PFSK-1 (cell line): ENCODE data around the gene ADAMTS13.

Source experiments
- FOXP2 ChIP-seq: optimal IDR thresholded peaks from 2 replicates; pipeline ENCODE3; 2011; ENCODE audit warnings: borderline replicate concordance, control low read depth, inconsistent platforms; ENCODE audit not compliant: insufficient read depth; ENCODE audit errors: extremely low read length, extremely low read depth
- POLR2AphosphoS5 ChIP-seq: IDR thresholded peaks from 2 replicates; pipeline ENCODE4 v1.6.1; 2012; ENCODE audit warnings: low read depth, mild to moderate bottlenecking, control low read depth, low read length, moderate library complexity
- REST ChIP-seq, 2 experiments: IDR thresholded peaks; 2 replicates each; pipeline versions ENCODE4 v1.6.1 to v1.8.0; 2011 to 2012; ENCODE audit warnings: low read depth in 2 of 2, low read length in 2 of 2, control low read depth in 1 of 2, inconsistent platforms in 1 of 2, mild to moderate bottlenecking in 1 of 2, moderate library complexity in 1 of 2; ENCODE audit not compliant: insufficient read depth in 1 of 2
- SIN3A ChIP-seq: IDR thresholded peaks from 2 replicates; pipeline ENCODE4 v1.6.1; 2012; ENCODE audit warnings: mild to moderate bottlenecking, low read length, moderate library complexity, borderline replicate concordance; ENCODE audit not compliant: insufficient read depth
- TAF1 ChIP-seq: IDR thresholded peaks from 2 replicates; pipeline ENCODE4 v1.6.1; 2012; ENCODE audit warnings: low read length, control low read depth, borderline replicate concordance; ENCODE audit not compliant: insufficient read depth

Gene ADAMTS13

GRCh38 chr9:133445293-133445969 lies 23.3 kb downstream of the ADAMTS13 start:
- TF ChIP-seq POLR2AphosphoS5: no peak
- no peak for TF ChIP-seq FOXP2
- TF ChIP-seq TAF1: no peak
- TF ChIP-seq REST (IDR thresholded peaks at IDR 0.05; ENCODE audit: insufficient read depth in 1 of 2, low read depth in 2 of 2, low read length in 2 of 2): no peak

- TF ChIP-seq TAF1: no peak
- TF ChIP-seq REST (IDR thresholded peaks at IDR 0.05; ENCODE audit: insufficient read depth in 1 of 2, low read depth in 2 of 2, low read length in 2 of 2): no peak
- TF ChIP-seq FOXP2: no peak
- no peak for TF ChIP-seq SIN3A
- TF ChIP-seq POLR2AphosphoS5: no peak
These were observed 26.4 kb downstream of the ADAMTS13 start for GRCh38 chr9:133448487-133448972.

- TF ChIP-seq FOXP2 (no peak), SIN3A (no peak), POLR2AphosphoS5 (no peak), TAF1 (no peak), REST (IDR thresholded peaks at IDR 0.05; ENCODE audit: insufficient read depth in 1 of 2, low read depth in 2 of 2, low read length in 2 of 2) (no peak)
These were observed 27.6 kb downstream of the ADAMTS13 start for GRCh38 chr9:133449760-133450159.

GRCh38 chr9:133452562-133452961 lies 30.4 kb downstream of the ADAMTS13 start:
- TF ChIP-seq POLR2AphosphoS5 (no peak), REST (IDR thresholded peaks at IDR 0.05; ENCODE audit: insufficient read depth in 1 of 2, low read depth in 2 of 2, low read length in 2 of 2) (no peak), SIN3A (no peak), FOXP2 (no peak), TAF1 (no peak)

GRCh38 chr9:133453651-133454050 lies 31.5 kb downstream of the ADAMTS13 start:
- no peak for TF ChIP-seq REST (IDR thresholded peaks at IDR 0.05; ENCODE audit: insufficient read depth in 1 of 2, low read depth in 2 of 2, low read length in 2 of 2)
- no peak for TF ChIP-seq FOXP2
- no peak for TF ChIP-seq TAF1
- no peak for TF ChIP-seq SIN3A
- TF ChIP-seq POLR2AphosphoS5: no peak
